Activated naive CD4-positive, alpha-beta T cell treated with anti-CD3 and anti-CD28 coated beads for 36 hours (primary cell): ENCODE data around the gene TMIE. TPM values are rescaled to one million over a fixed set of nuclear protein-coding genes. Genes with fewer than 3 reads are reported as not detected.

ENCODE experiments used
- CTCF ChIA-PET: fragments of 350-600 bp; sonication (Branson Sonifier 250); formaldehyde crosslinking; loops from one replicate; lab custom pipeline; 2021; ENCODE audit warnings: antibody characterized with exemption; lab: Charles Lee
- DNase-seq: peaks from one replicate; pipeline ENCODE4 v3.0.0-alpha.2; 2020
- H3K27ac Mint-ChIP-seq: one replicate; pipeline ENCODE4 v1.8.0; 2021; ENCODE audit warnings: mild to moderate bottlenecking, mixed read lengths
- H3K27me3 Mint-ChIP-seq: one replicate; pipeline ENCODE4 v1.8.0; 2021; ENCODE audit warnings: low read depth, mixed read lengths
- H3K36me3 Mint-ChIP-seq: one replicate; pipeline ENCODE4 v1.8.0; 2021; ENCODE audit warnings: low read depth, mixed read lengths
- H3K4me1 Mint-ChIP-seq: one replicate; pipeline ENCODE4 v1.8.0; 2021; ENCODE audit warnings: low read depth, mixed read lengths
- H3K4me3 Mint-ChIP-seq: one replicate; pipeline ENCODE4 v1.8.0; 2021; ENCODE audit warnings: mild to moderate bottlenecking, moderate library complexity, mixed read lengths
- H3K9me3 Mint-ChIP-seq: one replicate; pipeline ENCODE4 v1.8.0; 2021; ENCODE audit warnings: mixed read lengths
- intact Hi-C: fragments of 100-400 bp; cut with micrococcal nuclease; formaldehyde crosslinking; loops from one replicate; pipeline ENCODE4 v1.15.1; 2023
- total RNA-seq, 2 experiments: library from RNA; stranded (reverse); gene quantifications; one replicate each; pipeline ENCODE4 v1.2.3, GENCODE V29; 2021

The TMIE gene
- total RNA-seq, 2 experiments from 2014 or later: 1.2 to 1.5 TPM

GRCh38 chr3:46714728-46715506 is 13.7 kb downstream of the TMIE start:
- no peak for DNase-seq
- H3K4me1 Mint-ChIP-seq: no peaks in the 10 kb centered on the region
- no peak overlapping the region for H3K27ac Mint-ChIP-seq
- CTCF ChIA-PET: interaction anchor here (1.8 kb wide), 1 partner anchor 9 kb away, joined by 7 read pairs; no protein-coding TSS in a partner anchor
- H3K27me3 Mint-ChIP-seq: peaks cover 4% of the 10 kb centered on the region
- intact Hi-C loops: no loop called here
- no peaks in the 10 kb centered on the region for H3K36me3 Mint-ChIP-seq
- H3K4me3 Mint-ChIP-seq: no peak overlapping the region
- no peaks in the 10 kb centered on the region for H3K9me3 Mint-ChIP-seq

- CTCF ChIA-PET: interaction anchor here (0.6 to 1.8 kb wide), 2 partner anchors 10 to 1100 kb away, joined by 3 to 7 read pairs; no protein-coding TSS in a partner anchor
- H3K27ac Mint-ChIP-seq: no peak overlapping the region
These were observed 14.4 kb downstream of the TMIE start for GRCh38 chr3:46715507-46716175.

GRCh38 chr3:46716461-46717441 is 15.6 kb downstream of the TMIE start:
- H3K36me3 Mint-ChIP-seq: no peaks in the 10 kb centered on the region
- CTCF ChIA-PET: interaction anchor here (0.6 to 1.8 kb wide), 3 partner anchors 11 to 1099 kb away, joined by 3 to 7 read pairs (median 3); no protein-coding TSS in a partner anchor
- intact Hi-C loops: no loop called here
- H3K4me1 Mint-ChIP-seq: no peaks in the 10 kb centered on the region
- H3K4me3 Mint-ChIP-seq: no peak overlapping the region
- H3K27me3 Mint-ChIP-seq: peaks cover 8% of the 10 kb centered on the region
- no peak for DNase-seq
- peaks cover 2% of the 10 kb centered on the region for H3K9me3 Mint-ChIP-seq
- H3K27ac Mint-ChIP-seq: no peak overlapping the region

More at GRCh38 chr3:46715507-46716175, 14.4 kb downstream of the TMIE start:
- no peaks in the 10 kb centered on the region for H3K9me3 Mint-ChIP-seq
- no peaks in the 10 kb centered on the region for H3K4me1 Mint-ChIP-seq
- intact Hi-C loops: no loop called here
- peaks cover 4% of the 10 kb centered on the region for H3K27me3 Mint-ChIP-seq
- no peak overlapping the region for H3K4me3 Mint-ChIP-seq
- no peaks in the 10 kb centered on the region for H3K36me3 Mint-ChIP-seq
- DNase-seq: no peak

GRCh38 chr3:46717447-46718231 is 16.4 kb downstream of the TMIE start, which contains the start of gene PRSS50:
Gene PRSS50, minus strand, starts transcription at chr3:46717869. Its CDS starts 45 bp downstream, at chr3:46717824.
- peak; percentile 29 for DNase-seq

GRCh38 chr3:46719044-46719565 is 17.9 kb downstream of the TMIE start:
- Mint-ChIP-seq H3K27ac (no peak overlapping the region), H3K4me1 (no peaks in the 10 kb centered on the region), H3K4me3 (no peak overlapping the region), H3K36me3 (no peaks in the 10 kb centered on the region), H3K27me3 (peaks cover 8% of the 10 kb centered on the region), H3K9me3 (peaks cover 2% of the 10 kb centered on the region)
- DNase-seq: no peak
- intact Hi-C loops: no loop called here
- CTCF ChIA-PET: interaction anchor here (1.3 to 1.9 kb wide), 2 partner anchors 13 to 204 kb away, joined by 3 to 5 read pairs; no protein-coding TSS in a partner anchor

More at GRCh38 chr3:46717447-46718231, 16.4 kb downstream of the TMIE start, which contains the start of gene PRSS50:
- no peak within 1 kb of the TSS for H3K4me3 Mint-ChIP-seq
- no peak within 1 kb of the TSS for H3K27ac Mint-ChIP-seq
- H3K9me3 Mint-ChIP-seq: peaks cover 2% of the 10 kb centered on the region
- H3K27me3 Mint-ChIP-seq: peaks cover 8% of the 10 kb centered on the region
- no peaks in the 10 kb centered on the region for H3K36me3 Mint-ChIP-seq
- no peaks in the 10 kb centered on the region for H3K4me1 Mint-ChIP-seq
- intact Hi-C loops: no loop called here
- CTCF ChIA-PET: interaction anchor here (1.9 kb wide), 1 partner anchor 12 kb away, joined by 5 read pairs; no protein-coding TSS in a partner anchor

GRCh38 chr3:46719735-46720271 is 18.6 kb downstream of the TMIE start:
- intact Hi-C loops: no loop called here
- no peaks in the 10 kb centered on the region for H3K36me3 Mint-ChIP-seq
- CTCF ChIA-PET: interaction anchor here (0.7 to 1.3 kb wide), 2 partner anchors 176 to 204 kb away, joined by 3 read pairs; no protein-coding TSS in a partner anchor
- no peak overlapping the region for H3K4me3 Mint-ChIP-seq
- no peak overlapping the region for H3K27ac Mint-ChIP-seq
- H3K27me3 Mint-ChIP-seq: peaks cover 8% of the 10 kb centered on the region
- peaks cover 2% of the 10 kb centered on the region for H3K9me3 Mint-ChIP-seq
- no peaks in the 10 kb centered on the region for H3K4me1 Mint-ChIP-seq
- DNase-seq: no peak

- intact Hi-C loops: no loop called here
These were observed 19.8 kb downstream of the TMIE start for GRCh38 chr3:46721009-46721408.

GRCh38 chr3:46722443-46722842 is 21.3 kb downstream of the TMIE start:
- CTCF ChIA-PET: no interaction called here
- H3K4me3 Mint-ChIP-seq: no peak overlapping the region
- intact Hi-C loops: no loop called here
- H3K27me3 Mint-ChIP-seq: peaks cover 9% of the 10 kb centered on the region
- H3K9me3 Mint-ChIP-seq: peaks cover 2% of the 10 kb centered on the region
- DNase-seq: no peak
- no peaks in the 10 kb centered on the region for H3K36me3 Mint-ChIP-seq
- no peaks in the 10 kb centered on the region for H3K4me1 Mint-ChIP-seq
- no peak overlapping the region for H3K27ac Mint-ChIP-seq

More at GRCh38 chr3:46721009-46721408, 19.8 kb downstream of the TMIE start:
- Mint-ChIP-seq H3K4me1 (no peaks in the 10 kb centered on the region), H3K36me3 (no peaks in the 10 kb centered on the region), H3K27me3 (peaks cover 9% of the 10 kb centered on the region), H3K4me3 (no peak overlapping the region), H3K9me3 (peaks cover 2% of the 10 kb centered on the region), H3K27ac (no peak overlapping the region)
- DNase-seq: no peak
- CTCF ChIA-PET: no interaction called here

GRCh38 chr3:46724424-46724823 is 23.2 kb downstream of the TMIE start:
- CTCF ChIA-PET: interaction anchor here (0.6 kb wide), 1 partner anchor 95 kb away, joined by 4 read pairs; no protein-coding TSS in a partner anchor
- H3K4me3 Mint-ChIP-seq: no peak overlapping the region

GRCh38 chr3:46725621-46726314 is 24.6 kb downstream of the TMIE start:
- no peak overlapping the region for H3K27ac Mint-ChIP-seq
- CTCF ChIA-PET: no interaction called here
- DNase-seq: no peak
- H3K4me1 Mint-ChIP-seq: no peaks in the 10 kb centered on the region
- H3K36me3 Mint-ChIP-seq: no peaks in the 10 kb centered on the region
- H3K4me3 Mint-ChIP-seq: no peak overlapping the region
- H3K27me3 Mint-ChIP-seq: peaks cover 5% of the 10 kb centered on the region
- peaks cover 2% of the 10 kb centered on the region for H3K9me3 Mint-ChIP-seq
- intact Hi-C loops: no loop called here

More at GRCh38 chr3:46724424-46724823, 23.2 kb downstream of the TMIE start:
- Mint-ChIP-seq H3K36me3 (no peaks in the 10 kb centered on the region), H3K4me1 (no peaks in the 10 kb centered on the region), H3K9me3 (peaks cover 2% of the 10 kb centered on the region), H3K27ac (no peak overlapping the region), H3K27me3 (peaks cover 5% of the 10 kb centered on the region)
- intact Hi-C loops: no loop called here
- DNase-seq: no peak
